Nucleus accumbens (tissue), 56 donors: Measurements from ENCODE around the gene HDLBP.

ENCODE experiments used
- DNase-seq, 56 donors: peaks; one replicate each; lab custom pipeline; 2025; lab: John Stamatoyannopoulos, UW

The HDLBP gene

GRCh38 chr2:241234962-241235740, 80.3 kb downstream of the HDLBP start:
- no peak for DNase-seq

DNA sequence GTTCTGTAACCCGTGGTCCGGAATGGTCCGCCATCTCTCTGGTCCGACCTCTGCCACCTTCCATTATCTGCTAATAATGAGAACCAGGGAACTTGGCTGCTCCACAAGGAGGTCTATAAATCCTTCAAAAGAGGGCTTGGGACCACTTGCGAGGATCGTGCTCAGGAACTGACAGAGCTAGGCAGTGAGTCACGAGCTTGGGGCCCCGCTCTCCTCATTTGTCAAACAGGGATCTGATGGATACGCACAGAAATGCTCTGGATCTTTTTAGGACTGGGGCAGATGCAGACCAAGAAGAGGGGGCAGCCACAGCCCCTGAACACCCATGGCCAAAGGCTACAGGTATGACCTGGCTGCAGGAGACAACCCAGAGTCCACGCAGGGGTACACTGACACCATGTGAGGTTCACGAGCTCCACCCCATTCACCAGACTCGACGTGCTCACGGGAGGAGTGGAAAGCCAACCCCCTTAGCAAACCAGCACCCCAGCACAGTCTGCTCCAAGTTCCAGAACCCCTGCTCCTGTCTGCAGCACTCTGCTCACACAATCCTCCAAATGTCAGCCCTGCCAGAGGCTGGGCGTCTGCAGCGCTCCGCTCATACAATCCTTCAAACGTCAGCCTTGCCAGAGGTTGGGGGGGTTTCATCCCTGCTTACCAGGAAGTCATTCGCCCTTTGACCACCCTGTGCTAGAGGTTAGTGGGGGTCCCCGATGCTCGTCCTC, 81.2 kb downstream of the HDLBP start:
- DNase-seq: no peak

- no peak for DNase-seq
Observed at GRCh38 chr2:241232736-241233575, 82.5 kb downstream of the HDLBP start.

DNA sequence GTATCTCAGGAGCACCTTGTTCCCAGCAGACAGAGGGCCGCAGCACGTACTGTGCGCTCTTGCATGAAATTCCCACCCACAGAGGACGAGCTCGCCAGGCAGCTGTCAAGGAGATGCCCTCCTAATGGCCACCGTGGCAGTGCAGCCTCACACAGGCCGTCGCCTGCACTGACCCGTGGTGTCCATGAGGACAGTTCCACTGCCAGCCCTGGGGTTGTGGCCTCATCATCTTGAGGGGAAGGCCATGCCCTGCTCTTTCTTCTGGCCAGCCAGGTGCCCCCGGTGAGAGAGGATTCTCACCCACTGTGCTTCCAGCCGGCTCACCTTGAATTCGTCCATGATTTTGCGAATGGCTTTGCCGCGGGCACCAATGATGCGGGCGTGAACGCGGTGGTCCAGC, 85.0 kb downstream of the HDLBP start:
- no peak for DNase-seq

GRCh38 chr2:241229563-241230401, 85.7 kb downstream of the HDLBP start:
- no peak for DNase-seq

- DNase-seq: no peak
Observed at GRCh38 chr2:241228860-241229516, 86.5 kb downstream of the HDLBP start.

- no peak for DNase-seq
Observed at GRCh38 chr2:241228081-241228859, 87.2 kb downstream of the HDLBP start.

DNA sequence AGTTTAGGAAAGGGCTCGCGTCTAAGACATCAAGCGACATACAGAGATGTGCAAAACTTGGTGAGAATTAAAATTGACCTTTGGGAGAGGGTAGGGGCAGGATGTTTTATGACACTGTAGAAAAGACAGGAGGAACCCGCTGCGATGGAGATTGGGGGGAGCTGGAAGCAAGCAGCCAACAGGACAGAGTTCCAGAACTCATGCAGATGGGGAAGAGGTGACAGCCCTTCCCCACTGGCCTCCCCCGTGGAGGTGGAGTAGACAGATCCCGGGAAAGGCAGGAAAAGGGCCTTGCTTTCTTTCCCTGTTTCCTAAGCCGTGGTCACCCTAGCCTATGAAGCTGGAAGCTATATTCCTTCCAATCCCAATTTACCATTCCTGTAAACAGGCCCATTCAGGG, 87.9 kb downstream of the HDLBP start:
- no peak for DNase-seq

- peak in 13 of 56 donors; percentile 9 to 63 (median 29) for DNase-seq
Observed at GRCh38 chr2:241226723-241227572, 88.5 kb downstream of the HDLBP start.

GRCh38 chr2:241225983-241226382, 89.5 kb downstream of the HDLBP start:
- DNase-seq: no peak

DNA sequence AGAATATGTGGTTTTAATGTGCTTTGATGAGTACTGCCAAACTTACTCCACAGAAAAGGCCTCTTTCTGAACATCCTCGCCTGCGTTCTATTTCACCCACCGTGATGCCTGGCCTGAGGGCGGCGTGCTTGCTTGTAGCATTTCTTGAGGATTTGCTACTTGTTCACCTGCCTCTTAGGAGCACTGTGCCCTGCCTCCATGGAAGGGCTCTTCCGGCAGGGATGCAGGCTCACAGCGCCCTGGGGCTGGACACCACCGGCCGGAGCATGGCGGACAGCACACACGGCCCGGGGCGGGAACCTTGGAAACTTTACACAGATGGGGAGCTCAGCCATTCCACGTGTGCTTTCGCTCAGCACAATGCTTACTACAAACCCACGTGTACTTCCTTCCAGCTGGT, 89.9 kb downstream of the HDLBP start:
- DNase-seq: no peak

DNA sequence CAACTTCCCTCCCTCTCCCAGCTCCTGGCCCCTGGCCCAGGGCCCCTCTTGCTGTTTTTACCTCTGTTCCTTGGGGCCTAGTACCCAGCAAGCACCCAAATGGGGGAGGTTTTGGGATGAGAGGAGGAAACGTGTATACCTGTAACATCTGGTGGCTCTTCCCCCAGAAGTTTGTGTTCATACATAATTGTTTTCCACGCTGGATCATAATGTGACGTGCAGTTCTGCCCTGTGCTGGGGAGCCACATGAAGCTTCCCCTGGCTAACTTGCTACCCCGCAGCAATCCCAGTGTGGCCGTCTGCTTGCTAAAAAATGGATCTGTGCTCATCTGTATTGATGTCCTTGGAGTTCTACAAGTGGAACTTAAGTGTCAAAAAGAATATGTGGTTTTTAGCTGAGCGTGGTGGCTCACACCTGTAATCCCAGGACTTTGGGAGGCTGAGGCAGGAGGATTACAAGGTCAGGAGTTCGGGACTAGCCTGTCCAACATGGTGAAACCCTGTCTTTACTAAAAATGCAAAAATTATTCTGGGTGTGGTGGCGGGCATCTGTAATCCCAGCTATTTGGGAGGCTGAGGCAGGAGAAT, 90.5 kb downstream of the HDLBP start:
- DNase-seq: no peak

DNA sequence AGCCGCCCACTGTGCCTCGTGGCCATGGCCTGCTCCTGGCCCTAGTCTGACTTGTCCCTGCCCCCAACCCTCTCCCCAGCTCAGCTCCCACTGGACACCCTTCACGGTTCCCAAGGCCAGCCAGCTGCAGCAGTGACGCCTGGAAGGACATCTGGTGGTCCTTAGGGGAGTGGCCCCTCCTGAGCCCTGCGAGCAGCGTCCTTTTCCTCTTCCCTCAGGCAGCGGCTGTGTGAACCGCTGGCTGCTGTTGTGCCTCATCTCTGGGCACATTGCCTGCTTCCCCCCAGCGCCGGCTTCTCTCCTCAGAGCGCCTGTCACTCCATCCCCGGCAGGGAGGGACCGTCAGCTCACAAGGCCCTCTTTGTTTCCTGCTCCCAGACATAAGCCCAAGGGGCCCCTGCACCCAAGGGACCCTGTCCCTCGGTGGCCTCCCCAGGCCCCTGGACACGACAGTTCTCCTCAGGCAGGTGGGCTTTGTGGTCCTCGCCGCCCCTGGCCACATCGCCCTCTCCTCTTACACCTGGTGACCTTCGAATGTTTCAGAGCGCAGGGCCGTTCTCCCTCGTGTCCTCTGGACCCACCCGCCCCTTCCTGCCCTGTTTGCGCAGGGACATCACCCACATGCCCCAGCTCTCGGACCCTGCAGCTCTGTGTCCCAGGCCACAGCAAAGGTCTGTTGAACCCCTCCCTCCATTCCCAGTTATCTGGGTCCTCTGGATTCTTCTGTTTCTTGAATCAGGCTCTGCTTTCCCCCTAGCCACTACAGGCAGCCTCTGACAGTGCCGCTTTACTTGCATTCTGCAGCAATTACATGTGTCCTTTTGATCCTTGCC, 91.2 kb downstream of the HDLBP start:
- DNase-seq: peak in 54 of 56 donors; percentile 26 to 94 (median 82)

GRCh38 chr2:241223211-241224017, 92.1 kb downstream of the HDLBP start:
- no peak for DNase-seq

DNA sequence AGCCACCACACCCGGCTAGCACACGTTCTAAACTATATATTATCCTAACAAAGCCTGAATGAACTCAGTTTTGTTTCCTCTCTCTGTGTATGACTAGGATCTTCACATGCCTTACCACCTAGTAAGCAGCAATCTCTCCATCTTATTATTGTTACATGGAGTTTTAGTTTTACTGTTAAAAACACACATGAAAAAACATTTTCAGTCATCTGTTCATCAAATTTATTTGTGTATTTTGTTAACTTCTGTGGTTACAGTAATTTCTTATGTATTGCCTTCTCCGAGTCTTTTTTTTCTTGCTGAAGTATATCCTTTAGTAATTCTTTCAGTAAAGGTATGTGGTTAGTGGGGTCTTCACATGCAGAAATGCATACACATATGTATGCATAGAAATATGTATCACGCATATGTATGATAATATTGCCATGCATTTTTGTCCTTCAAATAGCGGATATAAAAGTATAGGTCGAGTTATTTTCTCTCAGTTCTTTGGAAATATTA, 95.6 kb downstream of the HDLBP start:
- DNase-seq: no peak

- DNase-seq: no peak
Observed at GRCh38 chr2:241219030-241219382, 96.5 kb downstream of the HDLBP start.
